Mesendoderm (in vitro differentiated cells): ENCODE data around the gene DUSP15.

Experiments
- DNase-seq: peaks from one replicate; pipeline ENCODE4 v3.0.0; 2013
- H2AK5ac ChIP-seq: 2 replicates; pipeline ENCODE4 v1.6.1; 2013; ENCODE audit warnings: low read length, inconsistent platforms
- H2BK120ac ChIP-seq: 2 replicates; pipeline ENCODE4 v1.6.1; 2013; ENCODE audit warnings: low read depth, mild to moderate bottlenecking, low read length, moderate library complexity, mixed read lengths
- H2BK15ac ChIP-seq: replicated peaks from 2 replicates; pipeline ENCODE4 v1.6.1; 2013; ENCODE audit warnings: low read depth, mild to moderate bottlenecking, moderate library complexity
- H2BK5ac ChIP-seq: 2 replicates; pipeline ENCODE4 v1.6.1; 2013; ENCODE audit warnings: low read length, inconsistent platforms
- H3K18ac ChIP-seq: 2 replicates; pipeline ENCODE4 v1.6.1; 2013; ENCODE audit warnings: mild to moderate bottlenecking, low read length, mixed read lengths
- H3K23ac ChIP-seq: one replicate; pipeline ENCODE4 v1.6.1; 2013; ENCODE audit warnings: low read length
- H3K27ac ChIP-seq: 2 replicates; pipeline ENCODE4 v1.5.1; 2013; ENCODE audit warnings: low read depth, mild to moderate bottlenecking, inconsistent platforms, low read length, moderate library complexity
- H3K27me3 ChIP-seq: 2 replicates; pipeline ENCODE4 v1.6.1; 2013; ENCODE audit warnings: low read length, control low read depth, mild to moderate bottlenecking, inconsistent platforms; ENCODE audit not compliant: insufficient read depth, poor library complexity
- H3K36me3 ChIP-seq: 2 replicates; pipeline ENCODE4 v1.6.1; 2013; ENCODE audit warnings: low read length, inconsistent platforms; ENCODE audit not compliant: control insufficient read depth, insufficient read depth
- H3K4ac ChIP-seq: one replicate; pipeline ENCODE4 v1.6.1; 2013; ENCODE audit warnings: low read depth, mild to moderate bottlenecking, low read length, moderate library complexity
- H3K4me1 ChIP-seq: 2 replicates; pipeline ENCODE4 v1.6.1; 2013; ENCODE audit warnings: low read depth, low read length, inconsistent platforms; ENCODE audit not compliant: control insufficient read depth
- H3K4me2 ChIP-seq: 2 replicates; pipeline ENCODE4 v1.6.1; 2013; ENCODE audit warnings: low read length
- H3K4me3 ChIP-seq: 2 replicates; pipeline ENCODE4 v1.5.1; 2013; ENCODE audit warnings: mild to moderate bottlenecking, low read length
- H3K56ac ChIP-seq: one replicate; pipeline ENCODE4 v1.6.1; 2013; ENCODE audit warnings: low read length
- H3K79me1 ChIP-seq: 2 replicates; pipeline ENCODE4 v1.6.1; 2013; ENCODE audit warnings: low read length, inconsistent platforms
- H3K79me2 ChIP-seq: 2 replicates; pipeline ENCODE4 v1.6.1; 2013; ENCODE audit warnings: mild to moderate bottlenecking, low read length; ENCODE audit not compliant: control insufficient read depth, insufficient read depth
- H3K9ac ChIP-seq: 2 replicates; pipeline ENCODE4 v1.6.1; 2013; ENCODE audit warnings: low read length, inconsistent platforms
- H4K5ac ChIP-seq: one replicate; pipeline ENCODE4 v1.6.1; 2013; ENCODE audit warnings: low read length
- H4K8ac ChIP-seq: one replicate; pipeline ENCODE4 v1.6.1; 2013; ENCODE audit warnings: low read depth, mild to moderate bottlenecking, control low read depth, low read length, moderate library complexity
- WGBS: extraction: QIAGEN DNeasy Blood & Tissue Kit; methylation state at CpG from one replicate; pipeline ENCODE4 v1.1.7; 2013; ENCODE audit warnings: low lambda C conversion rate, missing lambda C conversion rate; ENCODE audit not compliant: insufficient coverage; ENCODE audit errors: extremely low coverage; 5-methylcytosine and 5-hydroxymethylcytosine counted together

DUSP15 gene

GRCh38 chr20:31833130-31833930, 37.0 kb downstream of the DUSP15 start:
- Histone ChIP-seq H3K27me3 (no peaks in the 10 kb centered on the region), H3K79me1 (no peaks in the 10 kb centered on the region), H3K56ac (no peak overlapping the region), H3K9ac (no peak overlapping the region), H4K5ac (no peak overlapping the region), H3K4me1 (peaks cover 15% of the 10 kb centered on the region), H3K18ac (no peak overlapping the region), H2AK5ac (no peak overlapping the region), H3K4ac (no peak overlapping the region), H2BK15ac (no peak overlapping the region), H3K23ac (no peak overlapping the region), H3K4me3 (no peak overlapping the region), H2BK5ac (no peak overlapping the region), H3K36me3 (no peaks in the 10 kb centered on the region), H3K4me2 (no peak overlapping the region), H3K79me2 (no peaks in the 10 kb centered on the region), H4K8ac (no peak overlapping the region), H2BK120ac (no peak overlapping the region), H3K27ac (no peak overlapping the region)
- no CpG with 5 or more reads among the region's 14 CpGs for WGBS
- DNase-seq: peak; percentile 89

GRCh38 chr20:31831771-31832306, 38.5 kb downstream of the DUSP15 start:
- Histone ChIP-seq H2BK15ac (no peak overlapping the region), H2BK5ac (no peak overlapping the region), H3K18ac (no peak overlapping the region), H3K4me1 (peaks cover 7% of the 10 kb centered on the region), H3K27me3 (no peaks in the 10 kb centered on the region), H4K8ac (no peak overlapping the region), H3K4me3 (no peak overlapping the region), H3K56ac (no peak overlapping the region), H3K4me2 (no peak overlapping the region), H3K79me1 (no peaks in the 10 kb centered on the region), H3K23ac (no peak overlapping the region), H4K5ac (no peak overlapping the region), H2BK120ac (no peak overlapping the region), H3K4ac (no peak overlapping the region), H3K36me3 (no peaks in the 10 kb centered on the region), H3K9ac (no peak overlapping the region), H3K79me2 (no peaks in the 10 kb centered on the region), H2AK5ac (no peak overlapping the region), H3K27ac (no peak overlapping the region)
- no CpG with 5 or more reads among the region's 17 CpGs for WGBS
- DNase-seq: no peak

- Histone ChIP-seq H3K23ac (no peak overlapping the region), H4K5ac (no peak overlapping the region), H3K18ac (no peak overlapping the region), H3K36me3 (no peaks in the 10 kb centered on the region), H2BK5ac (no peak overlapping the region), H3K27ac (no peak overlapping the region), H4K8ac (no peak overlapping the region), H2BK120ac (no peak overlapping the region), H3K4me1 (peaks cover 4% of the 10 kb centered on the region), H3K9ac (no peak overlapping the region), H3K4me2 (no peak overlapping the region), H2AK5ac (no peak overlapping the region), H3K79me1 (no peaks in the 10 kb centered on the region), H3K27me3 (no peaks in the 10 kb centered on the region), H3K4me3 (no peak overlapping the region), H3K4ac (no peak overlapping the region), H3K79me2 (no peaks in the 10 kb centered on the region), H2BK15ac (no peak overlapping the region), H3K56ac (no peak overlapping the region)
- DNase-seq: no peak
- WGBS: no CpG with 5 or more reads among the region's 6 CpGs
These were observed 39.1 kb downstream of the DUSP15 start for GRCh38 chr20:31831211-31831610.

- H3K79me1 ChIP-seq: no peaks in the 10 kb centered on the region
- no peaks in the 10 kb centered on the region for H3K36me3 ChIP-seq
- H3K4me1 ChIP-seq: no peaks in the 10 kb centered on the region
- WGBS: no CpG with 5 or more reads among the region's 8 CpGs
- DNase-seq: no peak
- H3K4me3 ChIP-seq: no peak overlapping the region
- no peak overlapping the region for H3K18ac ChIP-seq
- no peaks in the 10 kb centered on the region for H3K79me2 ChIP-seq
- H3K27me3 ChIP-seq: no peaks in the 10 kb centered on the region
- H2BK5ac ChIP-seq: no peak overlapping the region
- no peak overlapping the region for H2BK15ac ChIP-seq
- H2AK5ac ChIP-seq: no peak overlapping the region
- H3K23ac ChIP-seq: no peak overlapping the region
- no peak overlapping the region for H4K5ac ChIP-seq
- no peak overlapping the region for H3K27ac ChIP-seq
- no peak overlapping the region for H3K9ac ChIP-seq
- no peak overlapping the region for H3K56ac ChIP-seq
- no peak overlapping the region for H4K8ac ChIP-seq
- no peak overlapping the region for H2BK120ac ChIP-seq
- no peak overlapping the region for H3K4me2 ChIP-seq
- no peak overlapping the region for H3K4ac ChIP-seq
These were observed 39.8 kb downstream of the DUSP15 start for GRCh38 chr20:31830406-31830981.

- Histone ChIP-seq H4K5ac (no peak overlapping the region), H3K36me3 (no peaks in the 10 kb centered on the region), H3K27ac (no peak overlapping the region), H3K79me2 (no peaks in the 10 kb centered on the region), H3K56ac (no peak overlapping the region), H3K23ac (no peak overlapping the region), H3K27me3 (no peaks in the 10 kb centered on the region), H4K8ac (no peak overlapping the region), H3K9ac (no peak overlapping the region), H3K4me2 (no peak overlapping the region), H2BK15ac (no peak overlapping the region), H3K4me1 (no peaks in the 10 kb centered on the region), H3K4me3 (no peak overlapping the region), H2BK5ac (no peak overlapping the region), H3K4ac (no peak overlapping the region), H2BK120ac (no peak overlapping the region), H2AK5ac (no peak overlapping the region), H3K18ac (no peak overlapping the region), H3K79me1 (no peaks in the 10 kb centered on the region)
- DNase-seq: no peak
- WGBS: no CpG with 5 or more reads among the region's 6 CpGs
These were observed 40.6 kb downstream of the DUSP15 start for GRCh38 chr20:31829731-31830130.
